SK-N-SH treated with all-trans-retinoic acid at 6 μM for 48 hours (cell line): ENCODE results near the gene SH3RF1.

Source experiments
- ATAC-seq: fragments of 200-7000 bp; cut with Tn5 transposase; 3 replicates; pipeline ENCODE4 v1.9.1; 2020; ENCODE audit warnings: mild to moderate bottlenecking, moderate library complexity
- BACH2 ChIP-seq: fragments of 250-450 bp; sonication (Bioruptor Pico); IDR thresholded peaks from 2 replicates; pipeline ENCODE4 v1.9.0; 2021; ENCODE audit warnings: mild to moderate bottlenecking, borderline replicate concordance
- CREB5 ChIP-seq: fragments of 250-450 bp; sonication (Bioruptor Pico); IDR thresholded peaks from 2 replicates; pipeline ENCODE4 v1.5.1; 2020; ENCODE audit warnings: low read depth, mild to moderate bottlenecking, moderate library complexity
- CSDC2 ChIP-seq: fragments of 250-450 bp; sonication (Bioruptor Pico); IDR thresholded peaks from 2 replicates; pipeline ENCODE4 v1.5.0; 2020; ENCODE audit warnings: mild to moderate bottlenecking, moderate library complexity
- ESRRG ChIP-seq: fragments of 250-450 bp; sonication (Bioruptor Pico); IDR thresholded peaks from 2 replicates; pipeline ENCODE4 v1.6.1; 2021; ENCODE audit warnings: mild to moderate bottlenecking
- GLIS3 ChIP-seq: fragments of 250-450 bp; sonication (Bioruptor Pico); IDR thresholded peaks from 2 replicates; pipeline ENCODE4 v1.5.0; 2020; ENCODE audit warnings: mild to moderate bottlenecking, moderate library complexity
- ISL1 ChIP-seq: fragments of 250-450 bp; sonication (Bioruptor Pico); IDR thresholded peaks from 2 replicates; pipeline ENCODE4 v2.1.2; 2022; ENCODE audit warnings: mild to moderate bottlenecking, moderate library complexity
- OSR1 ChIP-seq: fragments of 250-450 bp; sonication (Bioruptor Pico); IDR thresholded peaks from 2 replicates; pipeline ENCODE4 v1.8.0; 2022; ENCODE audit warnings: moderate library complexity, mild to moderate bottlenecking, inconsistent platforms
- PATZ1 ChIP-seq: fragments of 250-450 bp; sonication (Bioruptor Pico); IDR thresholded peaks from 2 replicates; pipeline ENCODE4 v1.8.0; 2020; ENCODE audit warnings: mild to moderate bottlenecking, moderate library complexity, borderline replicate concordance
- POU6F1 ChIP-seq: fragments of 250-450 bp; sonication (Bioruptor Pico); IDR thresholded peaks from 2 replicates; pipeline ENCODE4 v1.8.0; 2021; ENCODE audit warnings: low read depth, mild to moderate bottlenecking, moderate library complexity, borderline replicate concordance
- PPARA ChIP-seq: fragments of 250-450 bp; sonication (Bioruptor Pico); IDR thresholded peaks from 2 replicates; pipeline ENCODE4 v1.5.0; 2020; ENCODE audit warnings: mild to moderate bottlenecking, borderline replicate concordance
- SNAI2 ChIP-seq: fragments of 250-450 bp; sonication (Bioruptor Pico); IDR thresholded peaks from 2 replicates; pipeline ENCODE4 v1.5.0; 2020; ENCODE audit warnings: mild to moderate bottlenecking, moderate library complexity
- TCF4 ChIP-seq: fragments of 250-450 bp; sonication (Bioruptor Pico); IDR thresholded peaks from 2 replicates; pipeline ENCODE4 v1.8.0; 2021; ENCODE audit warnings: mild to moderate bottlenecking, moderate library complexity, borderline replicate concordance
- TOX ChIP-seq: fragments of 250-450 bp; sonication (Bioruptor Pico); IDR thresholded peaks from 2 replicates; pipeline ENCODE4 v1.8.0; 2021; ENCODE audit warnings: mild to moderate bottlenecking, moderate library complexity, borderline replicate concordance
- TSHZ2 ChIP-seq: fragments of 250-450 bp; sonication (Bioruptor Pico); IDR thresholded peaks from 2 replicates; pipeline ENCODE4 v1.5.0; 2020; ENCODE audit warnings: mild to moderate bottlenecking, moderate library complexity
- ZC3H10 ChIP-seq: fragments of 250-450 bp; sonication (Bioruptor Pico); IDR thresholded peaks from 2 replicates; pipeline ENCODE4 v1.5.1; 2021; ENCODE audit warnings: mild to moderate bottlenecking, moderate library complexity
- ZFP3 ChIP-seq: fragments of 250-450 bp; sonication (Bioruptor Pico); IDR thresholded peaks from 2 replicates; pipeline ENCODE4 v1.5.0; 2020; ENCODE audit warnings: mild to moderate bottlenecking, moderate library complexity
- ZFP30 ChIP-seq: fragments of 450-650 bp; formaldehyde crosslinking; IDR thresholded peaks from 2 replicates; pipeline ENCODE4 v1.5.0; 2022; ENCODE audit warnings: mild to moderate bottlenecking, moderate library complexity
- ZNF565 ChIP-seq: fragments of 450-650 bp; formaldehyde crosslinking; conservative IDR thresholded peaks from 2 replicates; pipeline ENCODE4 v1.5.0; 2020; ENCODE audit warnings: low read depth, mild to moderate bottlenecking, moderate library complexity
- ZNF70 ChIP-seq: fragments of 450-650 bp; formaldehyde crosslinking; IDR thresholded peaks from 2 replicates; pipeline ENCODE4 v1.5.0; 2020; ENCODE audit warnings: mild to moderate bottlenecking, moderate library complexity
- ZNF8 ChIP-seq: fragments of 450-650 bp; formaldehyde crosslinking; IDR thresholded peaks from 2 replicates; pipeline ENCODE4 v1.5.0; 2020; ENCODE audit warnings: mild to moderate bottlenecking, moderate library complexity

Gene SH3RF1

GRCh38 chr4:169188204-169188603, 82.6 kb downstream of the SH3RF1 start:
- TF ChIP-seq CSDC2 (CRISPR knock-in tag) = no peak
- no peak for TF ChIP-seq ZNF70 (CRISPR knock-in tag)
- TF ChIP-seq TOX = no peak
- TF ChIP-seq ZFP3 (CRISPR knock-in tag) = no peak
- no peak for TF ChIP-seq ZC3H10 (CRISPR knock-in tag)
- no peak for TF ChIP-seq PATZ1 (CRISPR knock-in tag)
- no peak for TF ChIP-seq ZFP30
- no peak for TF ChIP-seq ESRRG (CRISPR knock-in tag)
- TF ChIP-seq ZNF565 = no peak
- no peak for TF ChIP-seq BACH2
- TF ChIP-seq CREB5 (CRISPR knock-in tag) = no peak
- TF ChIP-seq TCF4 (CRISPR knock-in tag) = no peak
- TF ChIP-seq POU6F1 (CRISPR knock-in tag) = no peak
- no peak for ATAC-seq

- ATAC-seq = no peak; the same call in 2 of the 3 replicates
- no peak for TF ChIP-seq POU6F1 (CRISPR knock-in tag)
- TF ChIP-seq ZFP3 (CRISPR knock-in tag) = no peak
- TF ChIP-seq PPARA (CRISPR knock-in tag) = no peak
- TF ChIP-seq TSHZ2 (CRISPR knock-in tag) = no peak
- no peak for TF ChIP-seq ZNF8 (CRISPR knock-in tag)
- no peak for TF ChIP-seq ZNF565
- TF ChIP-seq CREB5 (CRISPR knock-in tag) = no peak
- TF ChIP-seq GLIS3 = no peak
- TF ChIP-seq SNAI2 (CRISPR knock-in tag) = no peak
- TF ChIP-seq CSDC2 (CRISPR knock-in tag) = no peak
- TF ChIP-seq ESRRG (CRISPR knock-in tag) = no peak
- no peak for TF ChIP-seq OSR1
- no peak for TF ChIP-seq PATZ1 (CRISPR knock-in tag)
- no peak for TF ChIP-seq TCF4 (CRISPR knock-in tag)
- no peak for TF ChIP-seq ZNF70 (CRISPR knock-in tag)
- TF ChIP-seq TOX = no peak
- no peak for TF ChIP-seq BACH2
- no peak for TF ChIP-seq ISL1 (CRISPR knock-in tag)
Observed at GRCh38 chr4:169185133-169185956, 85.4 kb downstream of the SH3RF1 start.
